Spleen (tissue), 7 donors: Measurements from ENCODE around the gene FBN2.

Experiments
- CTCF ChIP-seq, 11 experiments: fragments of 200-600 bp in 7 of 11; fragments of 450-650 bp in 4 of 11; sonication (generic) in 4 of 11; IDR thresholded peaks in 8 of 11; conservative IDR thresholded peaks in 3 of 11; 1 replicate in 7 of 11; 2 replicates in 4 of 11; pipeline versions ENCODE4 v1.4.0 to v1.8.0; 2016 to 2021; ENCODE audit warnings: antibody characterized with exemption in 11 of 11, inconsistent platforms in 4 of 11, mild to moderate bottlenecking in 1 of 11
- POLR2A ChIP-seq, 3 donors: fragments of 450-650 bp; IDR thresholded peaks; one replicate each; pipeline ENCODE4 v1.5.1; 2017; ENCODE audit warnings: antibody characterized with exemption in 3 of 3, mild to moderate bottlenecking in 1 of 3
- POLR2AphosphoS5 ChIP-seq, 3 donors: sonication (generic); formaldehyde crosslinking; IDR thresholded peaks; one replicate each; pipeline ENCODE4 v1.5.1; 2017; ENCODE audit warnings: antibody characterized with exemption in 3 of 3
- donor health status: DM: no; HTN: no; CAD: no; lungs with moderate emphysema.
- donor health status: DM: no; HTN: no; CAD: no.
- donor health status: DM: no; HTN: no; CAD: no.

- no peak for TF ChIP-seq CTCF (IDR thresholded peaks at IDR 0.05 in 8 of 11, conservative IDR thresholded peaks at IDR 0.05 in 3 of 11)
- no peak for TF ChIP-seq POLR2AphosphoS5 (IDR thresholded peaks at IDR 0.05)
- TF ChIP-seq POLR2A (IDR thresholded peaks at IDR 0.05), result no peak
Measured at GRCh38 chr5:128237546-128237945, 300.5 kb downstream of the FBN2 start.
